B cell (primary cell): ENCODE results near the gene ABCC5. TPM values are rescaled to one million over a fixed set of nuclear protein-coding genes. Genes with fewer than 3 reads are reported as not detected.

Experiments used
- ATAC-seq: fragments of 200-7000 bp; cut with Tn5 transposase; one replicate; pipeline ENCODE4 v1.10.0; 2021; ENCODE audit warnings: low read depth, mild to moderate bottlenecking, moderate number of reproducible peaks, moderate library complexity
- CTCF ChIA-PET: fragments of 350-600 bp; sonication (Branson Sonifier 250); formaldehyde crosslinking; loops from one replicate; lab custom pipeline; 2021; ENCODE audit warnings: antibody characterized with exemption, inconsistent platforms; lab: Charles Lee
- POLR2A ChIA-PET: fragments of 350-600 bp; sonication (Branson Sonifier 250); formaldehyde crosslinking; loops from one replicate; lab custom pipeline; 2021; ENCODE audit warnings: antibody characterized with exemption; lab: Charles Lee
- DNase-seq: peaks from one replicate; pipeline ENCODE4 v3.0.0; 2013
- H2AFZ ChIP-seq: 2 replicates; pipeline ENCODE4 v1.6.1; 2012; ENCODE audit warnings: mild to moderate bottlenecking, low read depth, low read length; ENCODE audit not compliant: insufficient read depth, poor library complexity, severe bottlenecking
- H3K27ac ChIP-seq, 2 donors: 1 replicate in 1 of 2; 2 replicates in 1 of 2; pipeline ENCODE4 v1.5.1; 2012 to 2013; ENCODE audit warnings: low read length in 2 of 2, mild to moderate bottlenecking in 2 of 2, moderate library complexity in 1 of 2
- H3K27me3 ChIP-seq, 4 experiments: fragments of 200-600 bp in 1 of 4; sonication (generic) in 1 of 4; replicated peaks in 1 of 4; 1 replicate in 2 of 4; 2 replicates in 2 of 4; pipeline versions ENCODE4 v1.6.1 to v1.7.0; 2013 to 2016; ENCODE audit warnings: low read length in 3 of 4, mild to moderate bottlenecking in 2 of 4, mixed read lengths in 1 of 4, moderate library complexity in 1 of 4; ENCODE audit not compliant: insufficient read depth in 4 of 4, control insufficient read depth in 3 of 4; ENCODE audit errors: control extremely low read depth in 1 of 4
- H3K36me3 ChIP-seq, 2 experiments: replicated peaks in 1 of 2; 1 replicate in 1 of 2; 2 replicates in 1 of 2; pipeline versions ENCODE4 v1.6.1 to v1.7.1; 2013; ENCODE audit warnings: low read length in 1 of 2; ENCODE audit not compliant: insufficient read depth in 2 of 2, control insufficient read depth in 1 of 2; ENCODE audit errors: control extremely low read depth in 1 of 2, extremely low read depth in 1 of 2
- H3K4me1 ChIP-seq, 2 donors: fragments of 200-600 bp in 1 of 2; sonication (generic) in 1 of 2; 1 replicate in 1 of 2; 2 replicates in 1 of 2; pipeline versions ENCODE4 v1.5.1 to v1.6.1; 2013 to 2017; ENCODE audit warnings: low read length in 2 of 2; ENCODE audit not compliant: control insufficient read depth in 2 of 2, insufficient read depth in 2 of 2
- H3K4me2 ChIP-seq: replicated peaks from 2 replicates; pipeline ENCODE3; 2012; ENCODE audit warnings: mild to moderate bottlenecking, low read depth, low read length; ENCODE audit not compliant: poor library complexity, severe bottlenecking
- H3K4me3 ChIP-seq, 5 experiments: fragments of 200-600 bp in 1 of 5; sonication (generic) in 1 of 5; 1 replicate in 3 of 5; 2 replicates in 2 of 5; pipeline versions ENCODE4 v1.5.1 to v1.7.0; 2011 to 2016; ENCODE audit warnings: low read length in 4 of 5, mild to moderate bottlenecking in 4 of 5, low read depth in 2 of 5, control low read depth in 1 of 5, moderate library complexity in 1 of 5; ENCODE audit not compliant: insufficient read depth in 1 of 5; ENCODE audit errors: control extremely low read depth in 1 of 5, extremely low read depth in 1 of 5
- H3K79me2 ChIP-seq: fragments of 200-600 bp; sonication (generic); one replicate; pipeline ENCODE4 v1.6.0; 2016; ENCODE audit warnings: low read length; ENCODE audit not compliant: control insufficient read depth, insufficient read depth
- H3K9ac ChIP-seq: fragments of 200-600 bp; sonication (generic); 2 replicates; pipeline ENCODE4 v1.6.1; 2017; ENCODE audit warnings: mild to moderate bottlenecking, low read length, moderate library complexity
- H3K9me3 ChIP-seq, 3 donors: one replicate each; pipeline versions ENCODE4 v1.6.1 to v1.7.1; 2013; ENCODE audit warnings: low read length in 2 of 3; ENCODE audit not compliant: control insufficient read depth in 2 of 3, insufficient read depth in 1 of 3; ENCODE audit errors: control extremely low read depth in 1 of 3
- H4K20me1 ChIP-seq: 2 replicates; pipeline ENCODE4 v1.6.0; 2012; ENCODE audit warnings: mild to moderate bottlenecking, low read length; ENCODE audit not compliant: insufficient read depth, control insufficient read depth, poor library complexity, severe bottlenecking
- H3K27ac Mint-ChIP-seq: one replicate; pipeline ENCODE4 v1.8.0; 2021; ENCODE audit warnings: mixed read lengths
- H3K27me3 Mint-ChIP-seq: one replicate; pipeline ENCODE4 v1.8.0; 2021; ENCODE audit warnings: mixed read lengths
- H3K4me1 Mint-ChIP-seq: one replicate; pipeline ENCODE4 v1.8.0; 2021; ENCODE audit warnings: mixed read lengths
- H3K4me3 Mint-ChIP-seq: one replicate; pipeline ENCODE4 v1.8.0; 2021; ENCODE audit warnings: mixed read lengths
- H3K9me3 Mint-ChIP-seq: one replicate; pipeline ENCODE4 v1.8.0; 2022; ENCODE audit warnings: mixed read lengths; ENCODE audit not compliant: insufficient read depth
- CTCF ChIP-seq: fragments of 200-600 bp; IDR thresholded peaks from one replicate; pipeline ENCODE4 v1.8.0; 2022; ENCODE audit warnings: antibody characterized with exemption, mild to moderate bottlenecking
- EZH2 ChIP-seq: IDR thresholded peaks from 2 replicates; pipeline ENCODE4 v1.6.1; 2012; ENCODE audit warnings: borderline replicate concordance, low read depth, mild to moderate bottlenecking, moderate library complexity, low read length; ENCODE audit not compliant: insufficient read depth, poor library complexity, severe bottlenecking
- WGBS: methylation state at CpG from one replicate; pipeline ENCODE4 v1.1.5; 2013; ENCODE audit warnings: missing lambda C conversion rate; ENCODE audit not compliant: insufficient coverage; 5-methylcytosine and 5-hydroxymethylcytosine counted together
- intact Hi-C: fragments of 100-400 bp; cut with micrococcal nuclease; formaldehyde crosslinking; loops from one replicate; pipeline ENCODE4 v1.10.0; 2022
- polyA plus RNA-seq: library from polyadenylated mRNA; depleted of rRNA; stranded (reverse); fragments of >200 nt; gene quantifications from 2 replicates; pipeline ENCODE4 v1.2.3, GENCODE V29; 2012
- total RNA-seq, 2 donors: library from RNA; stranded (reverse); fragments of 120-200 nt in 1 of 2; gene quantifications; 1 replicate in 1 of 2; 2 replicates in 1 of 2; pipeline versions ENCODE4 v1.2.3 to v1.2.4, GENCODE V29; 2013 to 2022

ABCC5 gene
- total and polyA plus RNA-seq, 2 donors (not counting 1 experiment from before 2014, with no cell fraction given), result 13.4 to 29.5 TPM

GRCh38 chr3:184062637-184063036, 45.0 kb upstream of the ABCC5 start:
- H3K79me2 ChIP-seq, result no peaks in the 10 kb centered on the region
- Mint-ChIP-seq H3K4me1 (no peaks in the 10 kb centered on the region), H3K27me3 (peaks cover 18% of the 10 kb centered on the region), H3K9me3 (no peaks in the 10 kb centered on the region), H3K4me3 (no peak overlapping the region), H3K27ac (no peak overlapping the region)
- H4K20me1 ChIP-seq, result no peaks in the 10 kb centered on the region
- no peak overlapping the region for H3K27ac ChIP-seq
- POLR2A ChIA-PET, result no interaction called here
- H3K9ac ChIP-seq, result no peak overlapping the region
- H3K36me3 ChIP-seq, result no peaks in the 10 kb centered on the region
- DNase-seq (no peak), ATAC-seq (no peak)
- H3K4me2 ChIP-seq, result no peak overlapping the region
- CTCF ChIA-PET, result no interaction called here
- H3K9me3 ChIP-seq, result no peaks in the 10 kb centered on the region
- intact Hi-C loops, result no loop called here
- H3K27me3 ChIP-seq, result no peaks in the 10 kb centered on the region
- TF ChIP-seq EZH2 (no peak), CTCF (no peak)
- no peaks in the 10 kb centered on the region for H3K4me1 ChIP-seq
- H2AFZ ChIP-seq, result no peak overlapping the region
- H3K4me3 ChIP-seq, result no peak overlapping the region

- Histone ChIP-seq H3K36me3 (no peaks in the 10 kb centered on the region), H3K4me3 (no peak overlapping the region), H3K9ac (no peak overlapping the region), H3K79me2 (no peaks in the 10 kb centered on the region), H2AFZ (no peak overlapping the region), H3K4me2 (no peak overlapping the region), H3K9me3 (no peaks in the 10 kb centered on the region), H3K27ac (no peak overlapping the region), H3K27me3 (no peaks in the 10 kb centered on the region), H4K20me1 (no peaks in the 10 kb centered on the region), H3K4me1 (no peaks in the 10 kb centered on the region)
- H3K27me3 Mint-ChIP-seq, result peaks cover 26% of the 10 kb centered on the region
- no peaks in the 10 kb centered on the region for H3K9me3 Mint-ChIP-seq
- no peaks in the 10 kb centered on the region for H3K4me1 Mint-ChIP-seq
- ATAC-seq (no peak), DNase-seq (no peak)
- H3K4me3 Mint-ChIP-seq, result no peak overlapping the region
- ChIA-PET POLR2A (no interaction called here), CTCF (no interaction called here)
- H3K27ac Mint-ChIP-seq, result no peak overlapping the region
- WGBS, result 79% methylated on average over 5 of the region's 7 CpGs
- intact Hi-C loops, result no loop called here
- TF ChIP-seq EZH2, result no peak
- TF ChIP-seq CTCF, result no peak
Measured at GRCh38 chr3:184059424-184059823, 41.7 kb upstream of the ABCC5 start.
